Parathyroid adenoma (tissue), 2 donors: ENCODE measurements around the gene OLFML3.
"Not testable (repeated sequence)": the region's sequence is repeated elsewhere in the genome, so short reads cannot be mapped to it uniquely, and the experiment has no call there.

Experiments
- H2AFZ ChIP-seq: fragments of 300-600 bp; sonication (generic); one replicate; pipeline ENCODE4 v1.7.0; 2017; ENCODE audit warnings: antibody characterized with exemption, mild to moderate bottlenecking
- H3K27ac ChIP-seq: fragments of 300-600 bp; sonication (generic); one replicate; pipeline ENCODE4 v1.7.0; 2017
- H3K27me3 ChIP-seq: fragments of 300-600 bp; sonication (generic); one replicate; pipeline ENCODE4 v1.7.0; 2017; ENCODE audit warnings: low read length; ENCODE audit not compliant: control insufficient read depth, insufficient read depth
- H3K36me3 ChIP-seq: fragments of 300-600 bp; sonication (generic); one replicate; pipeline ENCODE4 v1.7.0; 2017; ENCODE audit warnings: low read length; ENCODE audit not compliant: control insufficient read depth, insufficient read depth
- H3K4me1 ChIP-seq: fragments of 300-600 bp; sonication (generic); one replicate; pipeline ENCODE4 v1.7.0; 2017; ENCODE audit warnings: control low read depth
- H3K4me2 ChIP-seq: fragments of 300-600 bp; sonication (generic); one replicate; pipeline ENCODE4 v1.7.0; 2017; ENCODE audit warnings: low read length
- H3K4me3 ChIP-seq: fragments of 300-600 bp; sonication (generic); one replicate; pipeline ENCODE4 v1.7.0; 2017; ENCODE audit warnings: low read depth, low read length
- H3K79me2 ChIP-seq: fragments of 300-600 bp; sonication (generic); one replicate; pipeline ENCODE4 v1.7.0; 2017; ENCODE audit warnings: control low read depth
- H3K9ac ChIP-seq: fragments of 300-600 bp; sonication (generic); one replicate; pipeline ENCODE4 v1.7.0; 2017; ENCODE audit warnings: mild to moderate bottlenecking
- H3K9me3 ChIP-seq: fragments of 300-600 bp; sonication (generic); one replicate; pipeline ENCODE4 v1.7.0; 2017; ENCODE audit warnings: low read length; ENCODE audit not compliant: control insufficient read depth
- CTCF ChIP-seq: fragments of 300-600 bp; sonication (generic); IDR thresholded peaks from one replicate; pipeline ENCODE4 v1.7.0; 2017; ENCODE audit warnings: antibody characterized with exemption, mild to moderate bottlenecking
- donor health status: primary hyperparathyroidism.

The OLFML3 gene

GRCh38 chr1:113999799-114000198 lies 20.5 kb downstream of the OLFML3 start:
- Histone ChIP-seq H3K4me3 (no peak overlapping the region), H3K36me3 (no peaks in the 10 kb centered on the region), H3K9me3 (peaks cover 2% of the 10 kb centered on the region), H2AFZ (no peak overlapping the region), H3K79me2 (no peaks in the 10 kb centered on the region), H3K4me1 (no peaks in the 10 kb centered on the region), H3K27me3 (no peaks in the 10 kb centered on the region), H3K27ac (no peak overlapping the region), H3K9ac (no peak overlapping the region), H3K4me2 (no peak overlapping the region)
- TF ChIP-seq CTCF = no peak

GRCh38 chr1:114000406-114000805 lies 21.1 kb downstream of the OLFML3 start:
- Histone ChIP-seq H3K36me3 (no peaks in the 10 kb centered on the region), H2AFZ (no peak overlapping the region), H3K9me3 (peaks cover 2% of the 10 kb centered on the region), H3K9ac (no peak overlapping the region), H3K27me3 (no peaks in the 10 kb centered on the region), H3K4me1 (no peaks in the 10 kb centered on the region), H3K27ac (no peak overlapping the region), H3K4me3 (no peak overlapping the region), H3K4me2 (no peak overlapping the region), H3K79me2 (no peaks in the 10 kb centered on the region)
- no peak for TF ChIP-seq CTCF

- H3K27ac ChIP-seq = no peak overlapping the region
- no peak overlapping the region for H3K9ac ChIP-seq
- no peak for TF ChIP-seq CTCF
- H3K4me3 ChIP-seq = no peak overlapping the region
- no peaks in the 10 kb centered on the region for H3K79me2 ChIP-seq
- no peak overlapping the region for H3K4me2 ChIP-seq
- H3K36me3 ChIP-seq = no peaks in the 10 kb centered on the region
- H3K9me3 ChIP-seq = no peaks in the 10 kb centered on the region
- H2AFZ ChIP-seq = no peak overlapping the region
- H3K27me3 ChIP-seq = no peaks in the 10 kb centered on the region
- no peaks in the 10 kb centered on the region for H3K4me1 ChIP-seq
Measured at GRCh38 chr1:114002492-114003239, 23.4 kb downstream of the OLFML3 start.

GRCh38 chr1:114003431-114003830 lies 24.2 kb downstream of the OLFML3 start:
- no peaks in the 10 kb centered on the region for H3K9me3 ChIP-seq
- H3K4me3 ChIP-seq = no peak overlapping the region
- no peak for TF ChIP-seq CTCF
- H3K4me1 ChIP-seq = no peaks in the 10 kb centered on the region
- no peaks in the 10 kb centered on the region for H3K79me2 ChIP-seq
- no peaks in the 10 kb centered on the region for H3K36me3 ChIP-seq
- H3K27ac ChIP-seq = no peak overlapping the region
- H3K9ac ChIP-seq = no peak overlapping the region
- no peak overlapping the region for H3K4me2 ChIP-seq
- H2AFZ ChIP-seq = no peak overlapping the region
- H3K27me3 ChIP-seq = no peaks in the 10 kb centered on the region

GRCh38 chr1:114006825-114007224 lies 27.6 kb downstream of the OLFML3 start:
- not testable (repeated sequence) for H3K4me2 ChIP-seq, H3K27ac ChIP-seq, H3K9me3 ChIP-seq, H3K36me3 ChIP-seq, H3K4me3 ChIP-seq, H2AFZ ChIP-seq, H3K4me1 ChIP-seq, H3K79me2 ChIP-seq, H3K9ac ChIP-seq, H3K27me3 ChIP-seq
